GM12878 (cell line): Measurements from ENCODE around the gene KCNK7.

ENCODE experiments used
- CHD1 ChIP-seq: IDR thresholded peaks from 2 replicates; pipeline ENCODE4 v1.6.1; 2012; ENCODE audit warnings: low read depth, low read length, improper control_type of control experiment
- CREM ChIP-seq: IDR thresholded peaks from 2 replicates; pipeline ENCODE4 v1.6.1; 2014; ENCODE audit warnings: antibody characterized with exemption, low read depth
- KDM1A ChIP-seq: fragments of 200-600 bp; sonication (generic); IDR thresholded peaks from 2 replicates; pipeline ENCODE4 v1.6.1; 2016; ENCODE audit warnings: borderline replicate concordance
- NR2C1 ChIP-seq: fragments of 450-650 bp; IDR thresholded peaks from 2 replicates; pipeline ENCODE4 v1.6.1; 2017; ENCODE audit warnings: antibody characterized with exemption, mild to moderate bottlenecking, moderate library complexity
- SREBF2 ChIP-seq: IDR thresholded peaks from 2 replicates; pipeline ENCODE4 v1.6.1; 2012; ENCODE audit warnings: mild to moderate bottlenecking, low read length
- TCF12 ChIP-seq: IDR thresholded peaks from 2 replicates; pipeline ENCODE4 v1.6.1; 2011; ENCODE audit warnings: low read depth, mild to moderate bottlenecking, low read length
- TF ChIP-seq, protein P1 (sequence below): fragments of 450-650 bp; formaldehyde crosslinking; IDR thresholded peaks from 2 replicates; pipeline ENCODE4 v1.4.0; 2022; ENCODE audit warnings: mild to moderate bottlenecking, moderate library complexity
- TF ChIP-seq, protein P2 (sequence below), 3 experiments: IDR thresholded peaks in 2 of 3; conservative IDR thresholded peaks in 1 of 3; 2 replicates each; pipeline ENCODE4 v1.5.1; 2011; ENCODE audit warnings: low read depth in 3 of 3, low read length in 3 of 3, mild to moderate bottlenecking in 3 of 3, control low read depth in 2 of 3, moderate library complexity in 2 of 3, inconsistent platforms in 1 of 3, mixed read lengths in 1 of 3; ENCODE audit not compliant: control insufficient read depth in 2 of 3, insufficient read depth in 1 of 3; ENCODE audit errors: extremely low read depth in 1 of 3

DNA sequence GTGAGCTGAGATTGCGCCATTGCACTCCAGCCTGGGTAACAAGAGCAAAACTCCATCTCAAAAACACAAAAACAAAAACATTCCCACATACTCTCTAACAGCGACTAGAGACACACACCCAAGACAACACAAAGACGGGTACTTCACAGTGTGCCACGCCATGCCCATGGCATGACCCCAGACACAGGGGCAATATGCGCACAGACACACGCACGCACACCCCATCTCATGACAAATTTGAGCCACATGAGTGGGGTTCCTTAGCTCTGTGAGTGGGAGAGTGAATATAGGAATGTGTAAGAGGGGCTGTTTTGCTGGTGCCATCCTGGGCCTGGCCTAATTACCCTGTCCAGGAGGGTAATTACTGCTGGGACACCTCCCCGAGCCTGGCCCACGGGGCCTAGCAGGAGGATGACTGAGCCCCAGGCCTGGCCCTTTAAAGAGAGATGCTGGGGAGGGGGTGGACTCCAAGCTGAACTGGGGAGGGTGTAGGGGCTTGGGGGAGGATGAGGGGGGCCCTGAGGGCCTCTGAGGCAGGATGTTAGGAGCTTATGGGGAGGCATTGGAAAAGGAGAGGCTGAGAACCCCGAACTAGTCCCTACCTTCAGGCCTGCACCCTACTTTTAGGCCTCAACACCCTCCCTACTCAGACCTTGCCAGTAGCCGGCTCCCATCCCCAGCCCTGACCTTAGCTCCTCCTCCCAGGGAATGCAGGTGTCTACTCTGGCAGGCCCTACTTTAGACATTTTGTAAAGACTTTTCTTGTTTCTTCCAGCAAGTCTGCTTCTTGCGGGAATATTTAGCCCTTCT is 38.9 kb downstream of the KCNK7 start:
- TF ChIP-seq, protein P1, sequence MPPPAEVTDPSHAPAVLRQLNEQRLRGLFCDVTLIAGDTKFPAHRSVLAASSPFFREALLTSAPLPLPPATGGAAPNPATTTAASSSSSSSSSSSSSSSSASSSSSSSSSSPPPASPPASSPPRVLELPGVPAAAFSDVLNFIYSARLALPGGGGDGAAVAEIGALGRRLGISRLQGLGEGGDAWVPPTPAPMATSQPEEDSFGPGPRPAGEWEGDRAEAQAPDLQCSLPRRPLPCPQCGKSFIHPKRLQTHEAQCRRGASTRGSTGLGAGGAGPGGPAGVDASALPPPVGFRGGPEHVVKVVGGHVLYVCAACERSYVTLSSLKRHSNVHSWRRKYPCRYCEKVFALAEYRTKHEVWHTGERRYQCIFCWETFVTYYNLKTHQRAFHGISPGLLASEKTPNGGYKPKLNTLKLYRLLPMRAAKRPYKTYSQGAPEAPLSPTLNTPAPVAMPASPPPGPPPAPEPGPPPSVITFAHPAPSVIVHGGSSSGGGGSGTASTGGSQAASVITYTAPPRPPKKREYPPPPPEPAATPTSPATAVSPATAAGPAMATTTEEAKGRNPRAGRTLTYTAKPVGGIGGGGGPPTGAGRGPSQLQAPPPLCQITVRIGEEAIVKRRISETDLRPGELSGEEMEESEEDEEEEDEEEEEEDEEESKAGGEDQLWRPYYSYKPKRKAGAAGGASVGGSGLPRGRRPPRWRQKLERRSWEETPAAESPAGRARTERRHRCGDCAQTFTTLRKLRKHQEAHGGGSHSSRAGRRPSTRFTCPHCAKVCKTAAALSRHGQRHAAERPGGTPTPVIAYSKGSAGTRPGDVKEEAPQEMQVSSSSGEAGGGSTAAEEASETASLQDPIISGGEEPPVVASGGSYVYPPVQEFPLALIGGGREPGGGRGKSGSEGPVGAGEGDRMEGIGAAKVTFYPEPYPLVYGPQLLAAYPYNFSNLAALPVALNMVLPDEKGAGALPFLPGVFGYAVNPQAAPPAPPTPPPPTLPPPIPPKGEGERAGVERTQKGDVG (CRISPR knock-in tag): no peak
- TF ChIP-seq TCF12 (no peak), KDM1A (no peak), CHD1 (no peak), CREM (no peak), NR2C1 (no peak), SREBF2 (no peak)
- TF ChIP-seq, protein P2, sequence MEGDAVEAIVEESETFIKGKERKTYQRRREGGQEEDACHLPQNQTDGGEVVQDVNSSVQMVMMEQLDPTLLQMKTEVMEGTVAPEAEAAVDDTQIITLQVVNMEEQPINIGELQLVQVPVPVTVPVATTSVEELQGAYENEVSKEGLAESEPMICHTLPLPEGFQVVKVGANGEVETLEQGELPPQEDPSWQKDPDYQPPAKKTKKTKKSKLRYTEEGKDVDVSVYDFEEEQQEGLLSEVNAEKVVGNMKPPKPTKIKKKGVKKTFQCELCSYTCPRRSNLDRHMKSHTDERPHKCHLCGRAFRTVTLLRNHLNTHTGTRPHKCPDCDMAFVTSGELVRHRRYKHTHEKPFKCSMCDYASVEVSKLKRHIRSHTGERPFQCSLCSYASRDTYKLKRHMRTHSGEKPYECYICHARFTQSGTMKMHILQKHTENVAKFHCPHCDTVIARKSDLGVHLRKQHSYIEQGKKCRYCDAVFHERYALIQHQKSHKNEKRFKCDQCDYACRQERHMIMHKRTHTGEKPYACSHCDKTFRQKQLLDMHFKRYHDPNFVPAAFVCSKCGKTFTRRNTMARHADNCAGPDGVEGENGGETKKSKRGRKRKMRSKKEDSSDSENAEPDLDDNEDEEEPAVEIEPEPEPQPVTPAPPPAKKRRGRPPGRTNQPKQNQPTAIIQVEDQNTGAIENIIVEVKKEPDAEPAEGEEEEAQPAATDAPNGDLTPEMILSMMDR (IDR thresholded peaks at IDR 0.05 in 2 of 3, conservative IDR thresholded peaks at IDR 0.05 in 1 of 3; ENCODE audit: control insufficient read depth in 2 of 3, extremely low read depth in 1 of 3, insufficient read depth in 1 of 3, low read depth in 3 of 3, low read length in 3 of 3): no peak
